CD8-positive, alpha-beta memory T cell (primary cell): Measurements from ENCODE around the gene BICDL1. TPM values are rescaled to one million over a fixed set of nuclear protein-coding genes. Genes with fewer than 3 reads are reported as not detected.

Experiments
- CTCF ChIA-PET: fragments of 350-600 bp; sonication (Branson Sonifier 250); formaldehyde crosslinking; loops from one replicate; lab custom pipeline; 2021; ENCODE audit warnings: antibody characterized with exemption; lab: Charles Lee
- POLR2A ChIA-PET: fragments of 350-600 bp; sonication (Branson Sonifier 250); formaldehyde crosslinking; loops from one replicate; lab custom pipeline; 2021; ENCODE audit warnings: antibody characterized with exemption; lab: Charles Lee
- DNase-seq, 5 donors: peaks; one replicate each; pipeline versions ENCODE4 v3.0.0 to v3.0.0-alpha.2; 2020 to 2022; ENCODE audit warnings: mixed read lengths in 1 of 5
- H3K27ac ChIP-seq: one replicate; pipeline ENCODE4 v1.7.0; 2013; ENCODE audit warnings: low read depth, mild to moderate bottlenecking, low read length, moderate library complexity
- H3K27me3 ChIP-seq: 2 replicates; pipeline ENCODE4 v1.7.0; 2013; ENCODE audit warnings: low read length, mild to moderate bottlenecking; ENCODE audit not compliant: insufficient read depth, poor library complexity, severe bottlenecking
- H3K36me3 ChIP-seq: 2 replicates; pipeline ENCODE4 v1.7.0; 2013; ENCODE audit warnings: mild to moderate bottlenecking, low read length, moderate library complexity; ENCODE audit not compliant: insufficient read depth
- H3K4me1 ChIP-seq: 2 replicates; pipeline ENCODE4 v1.7.0; 2013; ENCODE audit warnings: mild to moderate bottlenecking, low read length, moderate library complexity; ENCODE audit not compliant: insufficient read depth
- H3K4me3 ChIP-seq: 2 replicates; pipeline ENCODE4 v1.7.0; 2013; ENCODE audit warnings: mild to moderate bottlenecking, low read length
- H3K9me3 ChIP-seq: 2 replicates; pipeline ENCODE4 v1.7.0; 2013; ENCODE audit warnings: mild to moderate bottlenecking, low read length
- H3K27ac Mint-ChIP-seq, 8 donors: one replicate each; pipeline ENCODE4 v1.8.0; 2020 to 2021; ENCODE audit warnings: mixed read lengths in 8 of 8, mild to moderate bottlenecking in 6 of 8, inconsistent platforms in 3 of 8, moderate library complexity in 3 of 8
- H3K27me3 Mint-ChIP-seq, 2 donors: one replicate each; pipeline ENCODE4 v1.8.0; 2020 to 2021; ENCODE audit warnings: mixed read lengths in 2 of 2, mild to moderate bottlenecking in 1 of 2, moderate library complexity in 1 of 2
- H3K36me3 Mint-ChIP-seq, 3 donors: one replicate each; pipeline ENCODE4 v1.8.0; 2020 to 2021; ENCODE audit warnings: mixed read lengths in 3 of 3, inconsistent platforms in 1 of 3, mild to moderate bottlenecking in 1 of 3
- H3K4me1 Mint-ChIP-seq, 3 donors: one replicate each; pipeline ENCODE4 v1.8.0; 2020 to 2021; ENCODE audit warnings: mixed read lengths in 3 of 3, inconsistent platforms in 1 of 3, mild to moderate bottlenecking in 1 of 3
- H3K4me3 Mint-ChIP-seq, 7 donors: one replicate each; pipeline ENCODE4 v1.8.0; 2020 to 2021; ENCODE audit warnings: mixed read lengths in 7 of 7, mild to moderate bottlenecking in 6 of 7, moderate library complexity in 4 of 7, inconsistent platforms in 2 of 7
- H3K9me3 Mint-ChIP-seq, 5 donors: one replicate each; pipeline ENCODE4 v1.8.0; 2020 to 2022; ENCODE audit warnings: mixed read lengths in 5 of 5, mild to moderate bottlenecking in 3 of 5, moderate library complexity in 2 of 5, inconsistent platforms in 1 of 5
- polyA plus RNA-seq: library from polyadenylated mRNA; unstranded; fragments of 300-500 nt; fragmentation: Illumina TruSeq; gene quantifications from one replicate; pipeline ENCODE4 v1.2.3, GENCODE V29; 2021
- total RNA-seq, 2 experiments: library from RNA; stranded (reverse); gene quantifications; one replicate each; pipeline ENCODE4 v1.2.3, GENCODE V29; 2021

The BICDL1 gene
- total and polyA plus RNA-seq, 3 experiments from 2014 or later, result 7.4 to 109 (median 106) TPM

DNA sequence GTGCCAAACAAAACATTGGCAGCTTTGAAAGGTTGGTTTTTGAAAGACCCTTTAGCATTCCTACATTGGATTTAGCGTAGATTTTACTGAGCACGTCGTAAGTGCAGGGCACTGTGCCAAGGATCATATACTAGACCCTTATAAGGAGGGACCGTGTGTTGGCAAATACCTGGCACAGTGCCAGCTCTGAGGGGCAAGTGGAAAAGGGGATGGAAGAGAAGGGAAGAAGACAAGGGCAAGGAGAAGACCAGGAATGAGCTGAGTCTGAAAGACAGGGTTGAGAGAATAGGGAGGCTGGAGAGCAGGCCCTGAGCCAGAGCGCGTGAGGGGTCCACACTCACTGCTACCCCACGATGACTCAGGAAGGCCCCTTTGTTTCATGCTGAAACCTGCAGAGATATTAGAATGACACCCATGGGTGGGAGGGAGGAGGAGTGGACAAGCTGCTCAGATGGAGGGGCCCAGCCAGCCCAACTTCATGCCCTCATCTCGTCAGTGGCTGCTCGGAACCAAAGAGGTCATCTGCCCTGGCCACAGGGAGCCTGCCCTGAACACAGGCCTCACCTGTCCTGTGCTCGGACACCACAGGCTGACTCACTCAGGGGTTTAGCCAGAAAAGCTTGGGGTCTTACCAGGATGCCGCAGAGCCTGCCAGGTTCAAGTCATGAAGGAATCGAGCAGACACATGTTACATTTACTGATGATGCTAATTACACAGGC, 102.5 kb downstream of the BICDL1 start:
- no peak overlapping the region for H3K27ac ChIP-seq
- CTCF ChIA-PET, result interaction anchor here (0.8 kb wide), 2 partner anchors 26 to 102 kb away, joined by 3 read pairs; no protein-coding TSS in a partner anchor
- Mint-ChIP-seq H3K36me3 (peaks cover 0 to 70% (median 8%) of the 10 kb centered on the region in 3 donors), H3K4me1 (peaks cover 13 to 35% (median 19%) of the 10 kb centered on the region in 3 donors), H3K4me3 (no peak overlapping the region), H3K27me3 (peaks cover 0 to 2% of the 10 kb centered on the region in 2 donors), H3K27ac (peak overlapping the region in 6 of 8 donors; percentile 43 to 88 (median 80)), H3K9me3 (no peaks in the 10 kb centered on the region)
- POLR2A ChIA-PET, result interaction anchor here (1.4 kb wide), 1 partner anchor 19 kb away, joined by 4 read pairs; no protein-coding TSS in a partner anchor
- H3K36me3 ChIP-seq, result peaks cover 22% of the 10 kb centered on the region
- no peaks in the 10 kb centered on the region for H3K9me3 ChIP-seq
- H3K27me3 ChIP-seq, result no peaks in the 10 kb centered on the region
- no peak for DNase-seq
- H3K4me1 ChIP-seq, result peaks cover 10% of the 10 kb centered on the region
- H3K4me3 ChIP-seq, result no peak overlapping the region

DNA sequence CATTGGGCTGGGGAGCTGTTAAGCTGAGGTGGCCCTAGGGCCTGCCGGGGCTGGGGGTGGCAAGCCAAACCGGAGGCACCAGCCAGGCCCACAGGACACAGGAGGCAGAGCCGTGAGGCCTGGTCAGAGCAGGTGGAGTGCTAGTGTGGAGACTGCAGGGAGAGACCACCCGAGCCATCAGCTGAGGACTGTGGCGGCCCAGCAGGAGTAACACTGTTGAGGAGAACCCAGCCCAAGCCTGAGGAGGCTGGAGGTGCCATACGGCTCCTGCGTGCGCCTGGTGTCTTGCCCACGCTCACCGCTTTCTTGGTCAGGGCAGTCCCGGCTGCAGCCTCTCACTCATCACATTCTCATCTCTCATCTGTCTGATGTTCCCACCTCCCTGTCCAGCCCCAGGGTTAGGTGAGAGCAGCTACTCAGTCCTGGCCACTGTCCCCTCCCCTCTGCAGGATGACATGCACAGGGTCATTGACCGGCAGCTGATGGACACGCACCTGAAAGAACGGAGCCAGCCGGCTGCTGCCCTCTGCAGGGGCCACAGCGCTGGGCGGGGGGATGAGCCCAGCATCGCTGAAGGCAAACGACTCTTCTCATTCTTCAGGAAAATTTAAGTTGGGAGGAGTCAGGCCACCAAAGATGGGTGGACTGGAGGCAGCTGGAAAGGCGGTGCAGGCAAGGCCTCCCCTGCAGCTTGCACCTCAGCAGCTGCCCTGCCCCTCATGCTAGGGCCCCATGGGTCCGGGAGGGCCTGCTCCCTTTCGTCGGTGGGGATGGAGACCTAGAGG, 103.7 kb downstream of the BICDL1 start:
- no peaks in the 10 kb centered on the region for H3K27me3 ChIP-seq
- DNase-seq, result no peak
- peaks cover 1% of the 10 kb centered on the region for H3K4me1 ChIP-seq
- no peak overlapping the region for H3K4me3 ChIP-seq
- ChIA-PET POLR2A (interaction anchor here (1.4 kb wide), 1 partner anchor 18 kb away, joined by 4 read pairs; no protein-coding TSS in a partner anchor), CTCF (no interaction called here)
- no peaks in the 10 kb centered on the region for H3K9me3 ChIP-seq
- Mint-ChIP-seq H3K36me3 (peaks cover 0 to 74% (median 8%) of the 10 kb centered on the region in 3 donors), H3K27me3 (no peaks in the 10 kb centered on the region), H3K9me3 (no peaks in the 10 kb centered on the region), H3K4me1 (peaks cover 2 to 22% (median 7%) of the 10 kb centered on the region in 3 donors), H3K4me3 (no peak overlapping the region), H3K27ac (peak overlapping the region in 5 of 8 donors; percentile 8 to 80 (median 29))
- peaks cover 24% of the 10 kb centered on the region for H3K36me3 ChIP-seq
- no peak overlapping the region for H3K27ac ChIP-seq

DNA sequence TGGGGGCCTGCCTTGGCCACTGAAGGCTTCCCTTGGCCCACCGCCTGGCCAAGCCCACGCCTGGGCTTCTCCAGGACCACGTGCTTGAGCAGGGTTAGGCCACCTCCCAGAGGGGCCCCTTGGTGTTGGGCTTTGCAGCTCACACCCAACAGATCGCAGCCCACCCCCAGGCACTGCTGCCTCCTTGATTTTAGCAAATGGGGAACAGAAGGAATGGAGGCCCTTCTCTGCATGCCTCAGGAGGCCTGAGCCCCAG, 104.2 kb downstream of the BICDL1 start:
- no peak overlapping the region for H3K4me3 ChIP-seq
- Mint-ChIP-seq H3K36me3 (peaks cover 0 to 77% (median 8%) of the 10 kb centered on the region in 3 donors), H3K4me3 (no peak overlapping the region), H3K27me3 (no peaks in the 10 kb centered on the region), H3K27ac (no peak overlapping the region), H3K9me3 (no peaks in the 10 kb centered on the region), H3K4me1 (peaks cover 2 to 21% (median 6%) of the 10 kb centered on the region in 3 donors)
- no peaks in the 10 kb centered on the region for H3K27me3 ChIP-seq
- ChIA-PET POLR2A (no interaction called here), CTCF (no interaction called here)
- H3K9me3 ChIP-seq, result no peaks in the 10 kb centered on the region
- H3K4me1 ChIP-seq, result no peaks in the 10 kb centered on the region
- H3K36me3 ChIP-seq, result peaks cover 27% of the 10 kb centered on the region
- no peak overlapping the region for H3K27ac ChIP-seq
- DNase-seq, result no peak

DNA sequence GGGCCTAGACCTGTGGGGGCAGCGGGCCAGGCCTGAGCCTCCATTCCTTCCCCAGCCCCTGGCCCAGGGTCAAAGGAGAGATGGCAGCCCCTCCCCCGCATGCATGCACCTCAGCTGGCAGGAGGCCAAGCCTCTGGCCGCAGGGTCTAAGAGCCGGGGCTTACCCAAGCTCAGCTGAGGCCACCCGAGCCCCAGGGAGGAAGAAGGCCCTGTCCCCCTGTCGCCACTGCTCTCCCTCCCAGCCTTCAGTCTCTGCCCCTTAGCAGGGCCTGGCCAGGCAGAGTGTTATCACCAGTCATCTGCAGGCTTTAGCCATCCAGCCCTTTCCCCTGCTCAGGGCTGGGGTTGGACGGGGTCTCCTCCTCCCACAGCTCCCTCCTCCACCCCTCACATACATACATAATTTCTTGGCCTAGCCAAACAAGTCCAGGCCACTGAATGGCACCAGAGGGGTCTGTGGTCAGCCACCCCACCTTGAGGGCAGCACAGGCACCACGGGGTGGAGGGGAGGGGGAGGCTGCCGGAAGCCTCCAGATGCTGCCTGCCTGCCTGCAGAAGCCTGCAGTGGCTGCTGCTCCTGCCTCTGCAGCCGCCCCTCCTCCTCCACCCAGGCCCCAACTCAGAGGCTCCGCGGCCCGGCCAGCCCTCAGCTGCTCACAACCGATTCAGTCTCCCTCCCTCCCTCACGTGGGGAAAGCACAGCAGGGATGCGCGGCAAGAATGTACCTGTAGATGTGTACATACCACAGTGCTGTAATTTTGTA, 104.7 kb downstream of the BICDL1 start:
- DNase-seq, result no peak
- no peak overlapping the region for H3K4me3 Mint-ChIP-seq
- Histone ChIP-seq H3K4me3 (no peak overlapping the region), H3K9me3 (no peaks in the 10 kb centered on the region), H3K27ac (no peak overlapping the region), H3K4me1 (no peaks in the 10 kb centered on the region), H3K27me3 (no peaks in the 10 kb centered on the region), H3K36me3 (peaks cover 32% of the 10 kb centered on the region)
- POLR2A ChIA-PET, result interaction anchor here (1.4 kb wide), 1 partner anchor 105 kb away, joined by 4 read pairs; the partner anchor contains the start of gene BICDL1
- H3K36me3 Mint-ChIP-seq, result peaks cover 0 to 83% (median 8%) of the 10 kb centered on the region in 3 donors
- CTCF ChIA-PET, result no interaction called here
- no peaks in the 10 kb centered on the region for H3K9me3 Mint-ChIP-seq
- H3K27ac Mint-ChIP-seq, result peak overlapping the region in 5 of 8 donors; percentile 47 to 88 (median 61)
- no peaks in the 10 kb centered on the region for H3K27me3 Mint-ChIP-seq
- H3K4me1 Mint-ChIP-seq, result peaks cover 2 to 20% (median 6%) of the 10 kb centered on the region in 3 donors

DNA sequence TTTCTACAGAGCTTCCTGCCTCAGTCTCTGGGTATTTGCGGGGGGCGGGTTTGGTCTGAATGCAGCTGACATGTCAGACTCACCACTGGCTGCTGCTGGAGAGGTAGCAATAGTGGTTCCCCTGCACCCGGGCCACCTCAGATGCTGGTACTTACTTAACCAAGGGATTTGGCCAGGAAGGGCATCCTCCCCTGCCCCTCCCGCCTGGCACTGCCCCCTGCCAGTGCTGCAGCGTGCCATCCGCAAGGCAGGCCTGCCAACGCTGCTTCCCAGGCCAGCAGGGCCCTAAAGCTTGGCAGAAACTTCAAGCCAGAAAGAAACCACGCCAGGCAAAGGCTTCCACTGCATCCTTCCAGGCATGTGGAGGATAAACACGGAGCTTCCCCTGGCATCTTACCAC, 105.4 kb downstream of the BICDL1 start:
- Histone ChIP-seq H3K27me3 (no peaks in the 10 kb centered on the region), H3K36me3 (peaks cover 33% of the 10 kb centered on the region), H3K9me3 (no peaks in the 10 kb centered on the region), H3K27ac (no peak overlapping the region), H3K4me1 (no peaks in the 10 kb centered on the region), H3K4me3 (no peak overlapping the region)
- peaks cover 2 to 17% (median 6%) of the 10 kb centered on the region in 3 donors for H3K4me1 Mint-ChIP-seq
- DNase-seq, result no peak
- H3K9me3 Mint-ChIP-seq, result no peaks in the 10 kb centered on the region
- ChIA-PET POLR2A (interaction anchor here (1.4 kb wide), 1 partner anchor 105 kb away, joined by 4 read pairs; the partner anchor contains the start of gene BICDL1), CTCF (no interaction called here)
- H3K27ac Mint-ChIP-seq, result peak overlapping the region in 2 of 8 donors; percentile 46 to 50
- H3K36me3 Mint-ChIP-seq, result peaks cover 0 to 84% (median 4%) of the 10 kb centered on the region in 3 donors
- no peaks in the 10 kb centered on the region for H3K27me3 Mint-ChIP-seq
- no peak overlapping the region for H3K4me3 Mint-ChIP-seq

DNA sequence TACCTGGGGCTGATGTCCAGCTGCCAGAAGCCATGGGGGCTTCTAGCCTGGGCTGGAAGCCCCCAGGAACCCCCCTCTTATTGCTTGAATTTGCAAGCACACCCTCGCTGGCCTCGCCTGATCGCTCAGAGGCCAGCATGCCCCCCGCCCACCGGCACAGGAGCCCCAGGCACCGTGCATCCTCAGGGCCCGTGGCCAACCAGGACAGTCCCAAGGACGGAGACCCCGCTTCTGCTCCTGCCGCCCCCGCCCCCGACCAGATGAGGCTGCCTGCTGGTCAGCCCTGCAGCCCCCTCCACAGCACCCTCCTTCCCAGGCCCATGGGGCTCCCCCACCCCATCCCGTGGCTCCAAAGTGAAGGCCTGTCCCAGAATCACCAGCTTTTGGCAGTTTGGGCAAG, 106.3 kb downstream of the BICDL1 start:
- Histone ChIP-seq H3K4me3 (no peak overlapping the region), H3K36me3 (peaks cover 26% of the 10 kb centered on the region), H3K27me3 (no peaks in the 10 kb centered on the region), H3K9me3 (no peaks in the 10 kb centered on the region), H3K4me1 (no peaks in the 10 kb centered on the region), H3K27ac (no peak overlapping the region)
- Mint-ChIP-seq H3K36me3 (peaks cover 0 to 84% (median 4%) of the 10 kb centered on the region in 3 donors), H3K4me3 (no peak overlapping the region), H3K27ac (no peak overlapping the region), H3K9me3 (no peaks in the 10 kb centered on the region), H3K4me1 (peaks cover 4 to 23% (median 10%) of the 10 kb centered on the region in 3 donors), H3K27me3 (no peaks in the 10 kb centered on the region)
- ChIA-PET CTCF (no interaction called here), POLR2A (interaction anchor here (1.4 kb wide), 1 partner anchor 106 kb away, joined by 4 read pairs; the partner anchor contains the start of gene BICDL1)
- no peak for DNase-seq

DNA sequence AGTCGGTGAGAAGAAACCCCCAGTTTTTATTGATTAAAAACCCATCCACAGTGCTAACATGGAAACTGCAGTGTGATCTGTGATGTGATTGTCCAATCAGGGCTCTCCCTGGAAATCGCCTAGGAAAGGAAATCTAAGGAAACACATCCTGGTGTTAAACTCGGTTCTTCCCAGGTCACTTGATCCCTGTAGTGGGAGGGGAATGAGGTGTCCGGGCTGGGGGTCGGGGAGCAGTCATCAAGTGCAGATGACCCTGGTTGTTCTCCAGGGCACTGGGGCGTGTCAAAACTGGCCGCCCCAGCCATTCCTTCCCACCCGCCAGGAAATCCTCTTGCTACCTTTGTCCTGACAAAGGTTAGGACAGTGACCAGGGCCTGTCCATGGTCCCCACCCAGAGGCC, 106.7 kb downstream of the BICDL1 start:
- Mint-ChIP-seq H3K36me3 (peaks cover 0 to 84% (median 4%) of the 10 kb centered on the region in 3 donors), H3K4me1 (peaks cover 4 to 27% (median 13%) of the 10 kb centered on the region in 3 donors), H3K4me3 (no peak overlapping the region), H3K27me3 (no peaks in the 10 kb centered on the region), H3K9me3 (no peaks in the 10 kb centered on the region), H3K27ac (no peak overlapping the region)
- Histone ChIP-seq H3K9me3 (no peaks in the 10 kb centered on the region), H3K27ac (no peak overlapping the region), H3K27me3 (no peaks in the 10 kb centered on the region), H3K4me1 (no peaks in the 10 kb centered on the region), H3K4me3 (no peak overlapping the region), H3K36me3 (peaks cover 23% of the 10 kb centered on the region)
- no peak for DNase-seq
- ChIA-PET CTCF (no interaction called here), POLR2A (no interaction called here)
